Measurements from ENCODE around the gene LEP. TPM values are rescaled to one million over a fixed set of nuclear protein-coding genes. Genes with fewer than 3 reads are reported as not detected.

Gene LEP
- total RNA-seq: not detected in 2 replicates

GRCh38 chr7:128240696-128241386, at the start of gene LEP:
TSS of gene LEP (plus strand) at chr7:128241278. CDS start at chr7:128252019, 10,741 bp downstream.
- peaks cover 10% of the 10 kb centered on the region for H3K27me3 Mint-ChIP-seq (ENCODE audit: insufficient read depth)
- no peak within 1 kb of the TSS for H3K27ac Mint-ChIP-seq
- intact Hi-C loops (cut with micrococcal nuclease): no loop called here
- DNase-seq (ENCODE audit: low spot score): no peak
- no peak within 1 kb of the TSS for H3K4me3 Mint-ChIP-seq
- H3K36me3 Mint-ChIP-seq (ENCODE audit: low read depth): peaks cover 6% of the 10 kb centered on the region
- H3K4me1 Mint-ChIP-seq (ENCODE audit: low read depth): peaks cover 10% of the 10 kb centered on the region
- H3K9me3 Mint-ChIP-seq: peaks cover 23% of the 10 kb centered on the region

DNA sequence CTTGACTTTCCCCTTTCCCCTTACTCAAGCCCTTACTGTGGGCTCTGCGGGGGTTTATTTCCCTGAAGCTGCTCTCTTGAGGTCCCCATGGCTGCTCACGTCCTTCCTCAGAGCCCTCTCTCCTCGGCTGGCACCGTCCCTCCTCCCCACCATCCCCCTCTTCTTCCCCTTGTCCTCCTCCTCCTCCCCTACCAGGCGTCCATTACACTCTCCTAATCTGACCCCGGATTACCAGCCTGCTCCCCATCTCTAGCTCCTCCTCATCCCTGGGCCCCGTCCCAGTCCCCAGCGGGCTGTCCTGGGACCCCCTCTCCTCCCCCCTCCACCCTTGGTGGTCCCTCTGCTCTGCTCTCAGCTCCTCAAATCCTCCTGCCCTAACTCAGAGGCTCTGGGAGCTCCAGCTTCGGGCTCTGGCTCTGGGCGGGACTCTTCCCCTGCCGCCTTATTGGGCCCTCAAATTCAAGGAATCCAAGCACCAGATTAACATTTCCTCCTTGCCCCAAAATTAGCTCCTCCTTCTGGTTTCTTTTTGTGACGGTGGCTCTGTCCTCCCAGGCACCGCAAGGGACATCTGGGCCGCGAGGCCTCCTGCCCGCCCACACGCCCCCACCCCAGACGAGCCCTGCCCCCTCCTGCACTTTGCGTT, 48.5 kb upstream of the LEP start:
- Mint-ChIP-seq H3K4me3 (no peak overlapping the region), H3K4me1 (ENCODE audit: low read depth) (no peaks in the 10 kb centered on the region), H3K36me3 (ENCODE audit: low read depth) (peaks cover 2% of the 10 kb centered on the region), H3K9me3 (peaks cover 23% of the 10 kb centered on the region), H3K27ac (no peak overlapping the region), H3K27me3 (ENCODE audit: insufficient read depth) (peaks cover 17% of the 10 kb centered on the region)
- no peak for DNase-seq (ENCODE audit: low spot score)
- intact Hi-C loops (cut with micrococcal nuclease): no loop called here

- no peak for DNase-seq (ENCODE audit: low spot score)
- intact Hi-C loops (cut with micrococcal nuclease): no loop called here
- no peak overlapping the region for H3K27ac Mint-ChIP-seq
Observed at GRCh38 chr7:128194533-128195282, 46.4 kb upstream of the LEP start.

GRCh38 chr7:128197589-128197988, 43.5 kb upstream of the LEP start:
- intact Hi-C loops (cut with micrococcal nuclease): no loop called here
- H3K4me1 Mint-ChIP-seq (ENCODE audit: low read depth): peaks cover 6% of the 10 kb centered on the region
- H3K27ac Mint-ChIP-seq: no peak overlapping the region
- DNase-seq (ENCODE audit: low spot score): no peak
- H3K4me3 Mint-ChIP-seq: no peak overlapping the region
- peaks cover 23% of the 10 kb centered on the region for H3K9me3 Mint-ChIP-seq
- H3K27me3 Mint-ChIP-seq (ENCODE audit: insufficient read depth): peaks cover 36% of the 10 kb centered on the region
- peaks cover 2% of the 10 kb centered on the region for H3K36me3 Mint-ChIP-seq (ENCODE audit: low read depth)

More at GRCh38 chr7:128194533-128195282, 46.4 kb upstream of the LEP start:
- peaks cover 2% of the 10 kb centered on the region for H3K36me3 Mint-ChIP-seq (ENCODE audit: low read depth)
- no peak overlapping the region for H3K4me3 Mint-ChIP-seq
- no peaks in the 10 kb centered on the region for H3K4me1 Mint-ChIP-seq (ENCODE audit: low read depth)
- H3K27me3 Mint-ChIP-seq (ENCODE audit: insufficient read depth): peaks cover 21% of the 10 kb centered on the region
- H3K9me3 Mint-ChIP-seq: peaks cover 23% of the 10 kb centered on the region

GRCh38 chr7:128197989-128198580, 43.0 kb upstream of the LEP start:
- Mint-ChIP-seq H3K36me3 (ENCODE audit: low read depth) (peaks cover 2% of the 10 kb centered on the region), H3K27ac (no peak overlapping the region), H3K9me3 (peaks cover 23% of the 10 kb centered on the region), H3K27me3 (ENCODE audit: insufficient read depth) (peaks cover 38% of the 10 kb centered on the region), H3K4me1 (ENCODE audit: low read depth) (peaks cover 6% of the 10 kb centered on the region), H3K4me3 (no peak overlapping the region)
- intact Hi-C loops (cut with micrococcal nuclease): no loop called here
- no peak for DNase-seq (ENCODE audit: low spot score)

DNA sequence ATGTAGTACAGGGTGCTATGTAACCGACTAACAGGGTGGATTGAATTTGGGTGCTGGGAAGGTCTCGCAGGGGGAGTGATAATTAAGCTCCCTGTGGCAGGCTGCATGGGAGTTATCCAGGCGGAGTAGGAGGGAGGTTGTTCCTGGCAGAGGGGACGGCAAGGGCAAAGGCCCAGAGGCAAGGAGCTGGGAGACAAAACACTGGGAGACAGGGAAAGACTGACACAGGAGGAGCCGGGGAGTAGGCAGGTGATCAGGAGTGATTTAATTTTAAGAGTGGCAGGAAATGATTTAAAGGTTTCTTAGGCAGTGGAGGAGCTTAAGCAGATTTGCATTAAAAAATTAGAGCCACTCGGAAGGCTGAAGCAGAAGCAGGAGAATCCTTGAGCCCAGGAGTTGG, 40.7 kb upstream of the LEP start:
- intact Hi-C loops (cut with micrococcal nuclease): no loop called here
- DNase-seq (ENCODE audit: low spot score): no peak
- H3K4me3 Mint-ChIP-seq: no peak overlapping the region
- no peak overlapping the region for H3K27ac Mint-ChIP-seq
- H3K9me3 Mint-ChIP-seq: peaks cover 4% of the 10 kb centered on the region
- H3K4me1 Mint-ChIP-seq (ENCODE audit: low read depth): peaks cover 6% of the 10 kb centered on the region
- H3K36me3 Mint-ChIP-seq (ENCODE audit: low read depth): no peaks in the 10 kb centered on the region
- H3K27me3 Mint-ChIP-seq (ENCODE audit: insufficient read depth): peaks cover 52% of the 10 kb centered on the region

DNA sequence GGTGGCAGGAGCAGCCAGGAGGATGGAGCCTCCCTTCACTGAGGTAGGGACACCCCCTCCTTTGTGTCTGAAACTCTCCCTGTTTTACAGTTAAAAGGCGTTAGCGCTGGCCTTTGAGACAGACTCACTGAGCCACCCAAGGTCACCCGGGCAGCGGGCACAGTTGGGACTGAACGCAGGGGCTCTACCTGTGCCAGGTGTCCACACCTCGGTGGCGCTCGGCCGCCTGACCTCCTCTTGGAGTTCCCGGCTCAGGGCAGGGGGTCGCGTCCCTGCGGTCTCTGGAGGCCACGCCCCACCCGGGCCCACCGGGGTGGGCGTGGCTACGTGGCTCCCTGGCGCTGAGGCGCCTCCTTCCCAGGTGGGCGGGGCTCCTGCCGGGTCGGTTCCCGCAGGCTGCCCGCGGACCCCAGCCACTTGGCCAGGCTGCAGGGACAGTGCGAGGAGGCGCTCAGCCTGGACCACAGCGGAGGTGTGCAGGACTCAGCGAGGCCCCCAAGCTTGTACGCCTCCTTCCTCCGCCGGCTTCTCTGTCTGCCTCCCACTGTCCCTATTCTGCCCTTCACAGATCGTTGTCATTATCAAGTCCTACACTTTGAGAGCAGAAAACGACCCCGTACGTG, 39.9 kb upstream of the LEP start:
- DNase-seq (ENCODE audit: low spot score): no peak
- Mint-ChIP-seq H3K27me3 (ENCODE audit: insufficient read depth) (peaks cover 51% of the 10 kb centered on the region), H3K4me1 (ENCODE audit: low read depth) (peaks cover 6% of the 10 kb centered on the region), H3K9me3 (no peaks in the 10 kb centered on the region), H3K36me3 (ENCODE audit: low read depth) (no peaks in the 10 kb centered on the region), H3K4me3 (no peak overlapping the region), H3K27ac (no peak overlapping the region)
- intact Hi-C loops (cut with micrococcal nuclease): no loop called here

GRCh38 chr7:128201690-128202085, 39.4 kb upstream of the LEP start:
- peaks cover 6% of the 10 kb centered on the region for H3K4me1 Mint-ChIP-seq (ENCODE audit: low read depth)
- intact Hi-C loops (cut with micrococcal nuclease): no loop called here
- peaks cover 50% of the 10 kb centered on the region for H3K27me3 Mint-ChIP-seq (ENCODE audit: insufficient read depth)
- H3K9me3 Mint-ChIP-seq: no peaks in the 10 kb centered on the region
- no peaks in the 10 kb centered on the region for H3K36me3 Mint-ChIP-seq (ENCODE audit: low read depth)
- DNase-seq (ENCODE audit: low spot score): no peak
- H3K4me3 Mint-ChIP-seq: no peak overlapping the region
- H3K27ac Mint-ChIP-seq: no peak overlapping the region

DNA sequence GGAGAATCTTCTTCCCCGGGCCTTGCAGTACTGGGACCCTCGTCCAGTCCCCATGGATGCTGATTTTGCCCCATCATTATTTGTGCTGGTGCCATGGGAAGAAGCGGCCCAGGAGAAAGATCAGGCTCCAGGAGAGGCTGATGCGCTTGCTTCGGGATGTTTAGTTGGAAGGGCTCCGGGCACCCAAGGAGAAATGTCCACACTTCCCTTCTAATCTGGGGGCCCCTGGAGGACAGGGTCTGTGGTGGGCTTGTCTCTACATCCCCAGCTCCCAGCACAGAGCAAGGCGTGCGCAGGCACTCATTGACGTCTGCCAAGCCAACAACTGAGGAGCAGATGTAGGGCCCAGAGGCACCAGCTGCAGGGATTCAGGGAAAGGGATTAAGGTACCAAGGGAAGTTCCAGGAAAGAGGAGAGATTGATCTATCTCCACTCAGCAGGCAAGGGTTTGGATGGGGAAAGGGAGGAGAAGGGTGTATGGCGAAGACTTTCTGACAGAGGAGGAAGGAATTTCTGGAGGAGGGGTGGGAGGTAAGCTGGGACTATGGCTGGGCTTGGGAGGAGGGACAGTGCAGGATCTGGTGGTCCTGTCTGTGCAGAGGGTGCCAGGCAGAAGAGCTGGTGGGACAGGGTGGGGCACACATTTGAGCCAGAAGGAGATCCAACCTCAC, 38.7 kb upstream of the LEP start:
- peaks cover 6% of the 10 kb centered on the region for H3K4me1 Mint-ChIP-seq (ENCODE audit: low read depth)
- DNase-seq (ENCODE audit: low spot score): no peak
- intact Hi-C loops (cut with micrococcal nuclease): no loop called here

DNA sequence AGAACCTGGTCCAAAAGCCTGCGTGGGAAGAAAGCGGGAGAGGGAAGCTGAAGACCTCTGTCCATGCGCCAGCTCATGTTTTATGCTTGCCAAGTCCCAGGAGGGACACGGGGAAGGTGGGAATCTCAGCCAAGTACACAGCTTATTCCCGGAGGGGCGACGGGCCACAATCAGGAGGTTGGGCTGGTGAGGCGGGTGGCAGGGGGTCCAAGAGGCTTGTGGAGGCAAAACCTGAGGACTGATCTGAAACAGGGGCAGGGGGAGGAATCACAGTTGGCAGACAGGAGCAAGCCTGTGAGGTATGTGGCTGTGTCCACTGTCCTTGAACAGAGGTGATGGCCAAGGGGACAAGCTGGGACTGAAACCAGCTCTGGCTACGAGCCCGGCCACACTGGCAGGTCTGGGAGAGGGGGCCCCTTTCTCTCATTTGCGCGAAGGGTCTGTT, 38.0 kb upstream of the LEP start:
- Mint-ChIP-seq H3K36me3 (ENCODE audit: low read depth) (no peaks in the 10 kb centered on the region), H3K4me1 (ENCODE audit: low read depth) (peaks cover 6% of the 10 kb centered on the region), H3K27ac (no peak overlapping the region), H3K4me3 (no peak overlapping the region), H3K27me3 (ENCODE audit: insufficient read depth) (peaks cover 48% of the 10 kb centered on the region), H3K9me3 (no peaks in the 10 kb centered on the region)
- DNase-seq (ENCODE audit: low spot score): no peak
- intact Hi-C loops (cut with micrococcal nuclease): no loop called here

More for the DNA sequence above, 38.7 kb upstream of the LEP start:
- no peaks in the 10 kb centered on the region for H3K9me3 Mint-ChIP-seq
- no peak overlapping the region for H3K27ac Mint-ChIP-seq
- H3K4me3 Mint-ChIP-seq: no peak overlapping the region
- peaks cover 48% of the 10 kb centered on the region for H3K27me3 Mint-ChIP-seq (ENCODE audit: insufficient read depth)
- H3K36me3 Mint-ChIP-seq (ENCODE audit: low read depth): no peaks in the 10 kb centered on the region

DNA sequence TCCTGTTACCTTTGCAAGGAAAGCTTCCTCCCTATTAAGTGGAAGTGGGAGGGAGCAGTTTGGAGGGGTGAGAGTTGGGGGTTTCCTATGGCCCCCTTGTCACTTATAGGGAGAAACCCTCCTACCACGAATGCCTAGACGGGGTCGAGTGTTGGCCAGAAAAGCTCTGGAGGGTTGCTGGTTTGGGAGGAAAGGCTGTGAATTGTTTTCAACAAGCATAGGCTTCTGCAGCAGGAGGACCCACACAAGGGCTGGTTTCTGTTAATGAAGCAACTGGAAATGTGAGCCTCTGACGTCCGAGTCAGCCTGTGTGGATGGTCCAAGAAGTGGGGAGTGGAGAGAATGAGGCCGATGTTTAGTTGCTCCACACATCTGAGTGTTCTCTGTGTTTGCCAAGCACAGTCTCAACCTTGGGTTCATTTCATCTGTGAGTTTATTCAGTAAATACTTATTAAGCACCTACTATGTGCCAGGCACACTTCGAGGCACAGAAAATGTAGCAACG, 37.3 kb upstream of the LEP start:
- no peak overlapping the region for H3K27ac Mint-ChIP-seq
- DNase-seq (ENCODE audit: low spot score): no peak
- peaks cover 6% of the 10 kb centered on the region for H3K4me1 Mint-ChIP-seq (ENCODE audit: low read depth)
- H3K9me3 Mint-ChIP-seq: no peaks in the 10 kb centered on the region
- intact Hi-C loops (cut with micrococcal nuclease): no loop called here
- no peak overlapping the region for H3K4me3 Mint-ChIP-seq
- H3K27me3 Mint-ChIP-seq (ENCODE audit: insufficient read depth): peaks cover 48% of the 10 kb centered on the region
- H3K36me3 Mint-ChIP-seq (ENCODE audit: low read depth): no peaks in the 10 kb centered on the region

DNA sequence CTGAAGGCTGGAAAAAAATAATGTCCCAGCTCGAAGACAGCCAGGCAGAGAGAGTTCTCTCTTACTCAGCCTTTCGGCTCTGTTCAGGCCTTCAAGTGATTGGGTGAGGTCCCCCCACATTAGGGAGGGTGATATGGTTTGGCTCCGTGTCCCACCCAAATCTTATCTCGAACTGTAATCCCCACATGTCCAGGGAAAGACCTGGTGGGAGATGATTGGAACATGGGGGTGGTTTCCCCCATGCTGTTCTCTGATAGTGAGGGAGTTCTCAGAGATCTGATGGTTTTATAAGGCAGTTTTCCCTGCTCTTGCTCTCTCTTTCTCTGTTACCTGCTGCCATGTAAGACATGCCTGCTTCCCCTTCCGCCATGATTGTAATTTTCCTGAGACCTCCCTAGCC, 36.6 kb upstream of the LEP start:
- no peak for DNase-seq (ENCODE audit: low spot score)
- Mint-ChIP-seq H3K4me3 (no peak overlapping the region), H3K27ac (no peak overlapping the region), H3K4me1 (ENCODE audit: low read depth) (peaks cover 6% of the 10 kb centered on the region), H3K27me3 (ENCODE audit: insufficient read depth) (peaks cover 43% of the 10 kb centered on the region), H3K9me3 (no peaks in the 10 kb centered on the region), H3K36me3 (ENCODE audit: low read depth) (no peaks in the 10 kb centered on the region)
- intact Hi-C loops (cut with micrococcal nuclease): no loop called here
